RCC 7860 (cell line): ENCODE data around the gene FAM110C.
A peak's percentile ranks its signal among the peaks of the same experiment; 100 is the strongest.
"Not testable (repeated sequence)": the region's sequence is repeated elsewhere in the genome, so short reads cannot be mapped to it uniquely, and the experiment has no call there.

Source experiments
- DNase-seq: peaks from one replicate; pipeline ENCODE4 v3.0.0-alpha.2; 2015; ENCODE audit warnings: low spot score
- FAIRE-seq: peaks from 2 replicates; lab custom pipeline; 2012; peaks lifted over from hg19 to GRCh38; lab: Jason Lieb, UNC

FAM110C gene

GRCh38 chr2:44748-45341 is 1.5 kb downstream of the FAM110C start:
- DNase-seq: no peak
- FAIRE-seq: no peak

- FAIRE-seq: no peak
- no peak for DNase-seq
Measured at GRCh38 chr2:42788-43187, 3.5 kb downstream of the FAM110C start.

- FAIRE-seq (no peak), DNase-seq (no peak)
Measured at GRCh38 chr2:40465-40864, 5.8 kb downstream of the FAM110C start.

- FAIRE-seq: no peak
- DNase-seq: no peak
Measured at GRCh38 chr2:38155-38554, 8.2 kb downstream of the FAM110C start.

GRCh38 chr2:36318-36717 is 10.0 kb downstream of the FAM110C start:
- FAIRE-seq (no peak), DNase-seq (no peak)

- DNase-seq: no peak
- FAIRE-seq: no peak
Measured at GRCh38 chr2:35852-36251, 10.5 kb downstream of the FAM110C start.

- no peak for DNase-seq
- FAIRE-seq: no peak
Measured at GRCh38 chr2:33620-34019, 12.7 kb downstream of the FAM110C start.

GRCh38 chr2:32068-32467 is 14.2 kb downstream of the FAM110C start:
- no peak for DNase-seq
- FAIRE-seq: no peak

GRCh38 chr2:29253-29652 is 17.1 kb downstream of the FAM110C start:
- DNase-seq (no peak), FAIRE-seq (no peak)

- no peak for DNase-seq
- FAIRE-seq: no peak
Measured at GRCh38 chr2:28406-28975, 17.8 kb downstream of the FAM110C start.

- FAIRE-seq (no peak), DNase-seq (no peak)
Measured at GRCh38 chr2:26891-27290, 19.4 kb downstream of the FAM110C start.

GRCh38 chr2:25543-25942 is 20.8 kb downstream of the FAM110C start:
- DNase-seq: no peak
- FAIRE-seq: no peak

- DNase-seq, FAIRE-seq: not testable (repeated sequence)
Measured at GRCh38 chr2:24591-24990, 21.7 kb downstream of the FAM110C start.

GRCh38 chr2:24107-24506 is 22.2 kb downstream of the FAM110C start:
- DNase-seq (no peak), FAIRE-seq (no peak)

GRCh38 chr2:23283-23682 is 23.0 kb downstream of the FAM110C start:
- DNase-seq: no peak
- no peak for FAIRE-seq

- not testable (repeated sequence) for FAIRE-seq, DNase-seq
Measured at GRCh38 chr2:22244-22643, 24.1 kb downstream of the FAM110C start.

GRCh38 chr2:20259-20658 is 26.0 kb downstream of the FAM110C start:
- FAIRE-seq, DNase-seq: not testable (repeated sequence)

- DNase-seq: no peak
- no peak for FAIRE-seq
Measured at GRCh38 chr2:19505-19904, 26.8 kb downstream of the FAM110C start.

- FAIRE-seq (no peak), DNase-seq (no peak)
Measured at GRCh38 chr2:18402-19271, 27.7 kb downstream of the FAM110C start.

- not testable (repeated sequence) for FAIRE-seq, DNase-seq
Measured at GRCh38 chr2:15916-16315, 30.4 kb downstream of the FAM110C start.

GRCh38 chr2:11248-11941 is 34.9 kb downstream of the FAM110C start:
- FAIRE-seq (no peak), DNase-seq (peak; percentile 30)
